Mucosa of gallbladder (tissue), 1 donor: ENCODE data around the gene MITF. TPM values are rescaled to one million over a fixed set of nuclear protein-coding genes. Genes with fewer than 3 reads are reported as not detected.

ENCODE experiments used
- DNase-seq: peaks from one replicate; pipeline ENCODE4 v3.0.0-alpha.2; 2020; ENCODE audit warnings: low spot score
- total RNA-seq: library from RNA; stranded (reverse); gene quantifications from one replicate; pipeline ENCODE4 v1.2.1, GENCODE V29; 2021
- donor health status: DM: no; HTN: no; CAD: no.

Gene MITF
- total RNA-seq, 1 donor from 2014 or later, result 62.0 TPM

GRCh38 chr3:69838217-69838616, 99.0 kb downstream of the MITF start:
- no peak for DNase-seq

GRCh38 chr3:69838696-69839515, 99.6 kb downstream of the MITF start:
- DNase-seq, result no peak

- no peak for DNase-seq
Observed at GRCh38 chr3:69842351-69842750, 103.1 kb downstream of the MITF start.

- DNase-seq, result no peak
Observed at GRCh38 chr3:69842789-69843188, 103.5 kb downstream of the MITF start.

GRCh38 chr3:69844706-69845105, 105.4 kb downstream of the MITF start:
- no peak for DNase-seq

- DNase-seq, result no peak
Observed at GRCh38 chr3:69847303-69847702, 108.0 kb downstream of the MITF start.

- DNase-seq, result no peak
Observed at GRCh38 chr3:69848113-69848512, 108.8 kb downstream of the MITF start.

- DNase-seq, result no peak
Observed at GRCh38 chr3:69850849-69851248, 111.6 kb downstream of the MITF start.

GRCh38 chr3:69853027-69853426, 113.8 kb downstream of the MITF start:
- no peak for DNase-seq

GRCh38 chr3:69855436-69856162, 116.3 kb downstream of the MITF start:
- no peak for DNase-seq

GRCh38 chr3:69856965-69857705, 117.9 kb downstream of the MITF start:
- no peak for DNase-seq

GRCh38 chr3:69861556-69861955, 122.3 kb downstream of the MITF start:
- no peak for DNase-seq

- no peak for DNase-seq
Observed at GRCh38 chr3:69864141-69864540, 124.9 kb downstream of the MITF start.

GRCh38 chr3:69864766-69865165, 125.5 kb downstream of the MITF start:
- no peak for DNase-seq

- DNase-seq, result peak; percentile 85
Observed at GRCh38 chr3:69865925-69866679, 126.8 kb downstream of the MITF start.

- no peak for DNase-seq
Observed at GRCh38 chr3:69866988-69867720, 127.9 kb downstream of the MITF start.

GRCh38 chr3:69867941-69868505, 128.8 kb downstream of the MITF start:
- no peak for DNase-seq

- DNase-seq, result no peak
Observed at GRCh38 chr3:69868841-69869420, 129.7 kb downstream of the MITF start.

- DNase-seq, result no peak
Observed at GRCh38 chr3:69869643-69870042, 130.4 kb downstream of the MITF start.

GRCh38 chr3:69871251-69871650, 132.0 kb downstream of the MITF start:
- no peak for DNase-seq
